Activated T-cell treated with anti-CD3 and anti-CD28 coated beads, Interleukin-2, amount 50 U/mL, for 48 hours (primary cell): ENCODE measurements around the gene TEX36.
"Not testable (repeated sequence)": the region's sequence is repeated elsewhere in the genome, so short reads cannot be mapped to it uniquely, and the experiment has no call there.

Experiments
- DNase-seq, 2 experiments: peaks; one replicate each; pipeline ENCODE4 v3.0.0-alpha.2; 2020

TEX36 gene

GRCh38 chr10:125628104-125629049 is 54.6 kb downstream of the TEX36 start:
- no peak for DNase-seq

GRCh38 chr10:125627646-125628045 is 55.3 kb downstream of the TEX36 start:
- DNase-seq = no peak

DNA sequence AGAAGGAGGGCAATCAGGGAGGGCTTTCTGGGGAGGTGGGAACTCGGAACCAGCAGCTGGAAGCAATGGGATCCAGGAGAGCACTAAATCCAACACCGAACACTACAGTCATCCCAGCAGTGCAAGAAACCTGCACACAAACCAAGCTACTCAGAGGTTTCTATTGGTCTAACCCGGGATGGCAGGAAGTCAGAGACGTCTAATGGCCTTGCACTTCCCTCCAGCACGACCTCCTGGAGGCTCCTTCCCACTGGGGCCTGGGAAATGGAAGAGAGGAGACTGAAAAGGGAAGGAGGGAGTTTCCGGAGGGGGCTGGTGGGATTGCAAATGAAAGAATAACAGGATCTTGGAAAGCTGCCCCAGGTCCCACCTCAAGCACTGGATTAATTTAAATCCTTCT is 56.3 kb downstream of the TEX36 start:
- no peak for DNase-seq

GRCh38 chr10:125625586-125625985 is 57.4 kb downstream of the TEX36 start:
- no peak for DNase-seq

GRCh38 chr10:125624800-125625199 is 58.2 kb downstream of the TEX36 start:
- DNase-seq = no peak

DNA sequence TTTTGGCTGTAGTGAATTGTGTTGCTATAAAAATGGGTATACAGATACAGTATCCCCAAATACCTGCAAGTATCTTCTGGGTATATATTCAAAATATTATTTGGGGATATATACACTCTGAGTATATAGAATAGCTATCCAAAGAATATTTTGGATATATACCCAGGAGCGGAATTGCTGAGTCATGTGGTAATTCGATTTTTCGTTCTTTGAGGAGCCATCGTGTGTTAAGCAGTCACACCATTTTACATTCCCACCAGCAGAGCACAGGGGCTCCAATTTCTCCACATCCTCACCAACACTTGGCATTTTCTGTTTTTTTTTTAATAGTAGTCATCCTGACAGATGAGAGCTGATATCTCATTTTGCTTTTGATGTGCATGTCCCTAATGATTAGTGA is 61.9 kb downstream of the TEX36 start:
- no peak for DNase-seq

DNA sequence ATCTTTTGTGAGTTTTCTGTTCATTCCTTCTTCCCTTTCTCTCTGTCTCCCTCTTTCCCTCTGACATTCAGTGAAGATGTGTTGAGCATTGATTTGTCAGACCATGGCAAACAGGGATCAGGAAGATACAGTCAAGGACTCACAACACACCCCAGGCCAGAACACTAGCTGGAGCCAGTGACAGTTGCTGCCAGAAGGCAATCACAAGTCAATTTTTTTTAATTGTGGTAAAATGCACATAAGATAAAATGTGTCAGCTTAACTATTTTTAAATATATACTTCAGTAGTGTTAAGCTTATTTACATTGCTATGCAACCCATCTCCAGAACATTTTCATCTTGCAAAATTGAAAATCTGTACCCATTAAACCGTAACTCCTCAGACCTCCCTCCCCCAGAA is 62.6 kb downstream of the TEX36 start:
- no peak for DNase-seq

- not testable (repeated sequence) for DNase-seq
These were observed 69.9 kb downstream of the TEX36 start for GRCh38 chr10:125613062-125613461.

DNA sequence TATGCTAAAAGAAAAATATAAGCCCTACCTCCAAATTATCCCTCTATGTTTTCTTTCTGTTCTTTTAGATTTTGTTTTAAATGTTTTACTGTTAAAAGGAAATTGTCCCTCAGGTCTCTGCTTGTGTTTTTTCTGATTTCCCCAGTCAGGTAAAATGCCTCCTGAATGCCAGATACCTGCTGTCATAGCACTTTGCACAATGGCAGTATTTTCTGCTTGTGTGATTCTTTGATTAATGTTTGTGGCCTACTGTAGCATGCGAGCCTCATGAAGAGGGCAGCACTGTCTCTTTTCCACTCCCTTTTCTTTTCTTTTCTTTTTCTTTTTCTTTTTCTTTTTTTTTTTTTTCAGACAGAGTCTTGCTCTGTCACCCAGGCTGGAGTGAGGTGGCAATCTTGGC is 71.2 kb downstream of the TEX36 start:
- no peak for DNase-seq

DNA sequence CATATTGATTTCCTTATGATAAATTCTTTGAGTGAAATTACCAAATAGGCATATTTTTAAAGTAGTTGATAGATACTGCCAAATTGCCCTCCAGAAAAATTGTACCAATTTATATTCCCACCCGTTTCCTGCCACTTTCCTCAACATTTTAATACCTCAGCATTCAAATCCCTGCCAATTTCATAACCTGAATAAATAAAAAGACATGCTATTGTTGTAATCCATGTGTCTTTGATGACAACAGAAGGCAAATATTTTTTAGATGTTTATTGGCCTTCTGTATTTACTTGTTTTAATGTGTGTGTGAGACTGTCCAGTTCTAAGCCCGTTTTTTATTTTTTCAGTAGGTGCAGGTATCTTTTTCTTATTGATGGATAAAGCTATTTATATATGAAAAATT is 71.7 kb downstream of the TEX36 start:
- no peak for DNase-seq

- no peak for DNase-seq
These were observed 73.1 kb downstream of the TEX36 start for GRCh38 chr10:125609859-125610258.

- no peak for DNase-seq
These were observed 74.5 kb downstream of the TEX36 start for GRCh38 chr10:125608474-125608873.

DNA sequence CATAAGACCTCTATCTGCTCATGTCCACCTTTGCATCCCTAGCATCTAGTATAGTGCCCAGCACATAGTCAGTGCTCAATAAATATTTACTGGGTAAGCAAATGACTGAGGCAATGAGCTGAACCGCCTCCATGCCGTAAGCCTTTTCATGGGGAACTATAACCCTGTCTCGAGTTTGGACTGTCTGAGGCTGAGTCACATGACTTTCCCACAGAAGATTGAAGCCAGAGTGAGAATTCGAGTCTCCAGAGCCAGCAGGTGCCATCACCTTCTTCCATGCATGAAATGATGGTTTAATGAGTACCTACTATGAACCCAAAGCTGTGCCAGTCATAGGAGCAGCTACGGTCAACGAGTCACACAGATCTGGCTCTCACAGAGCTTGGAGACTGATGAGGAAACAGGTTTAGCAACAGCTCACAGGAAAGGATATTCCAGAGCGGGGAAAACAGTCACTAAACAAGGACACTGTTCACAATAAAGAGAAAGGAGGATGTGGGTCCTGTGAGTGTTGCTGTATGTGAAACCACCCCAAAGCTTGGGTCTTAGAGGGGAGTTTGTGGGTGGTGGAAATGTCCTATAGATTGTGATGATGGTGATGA is 75.2 kb downstream of the TEX36 start:
- DNase-seq = no peak

- no peak for DNase-seq
These were observed 76.5 kb downstream of the TEX36 start for GRCh38 chr10:125606414-125607010.
